GM23248 (cell line): Measurements from ENCODE around the gene SMIM31. TPM values are rescaled to one million over a fixed set of nuclear protein-coding genes. Genes with fewer than 3 reads are reported as not detected.

Experiments used
- DNase-seq: peaks from one replicate; pipeline ENCODE4 v3.0.0-alpha.2; 2015
- H2AFZ ChIP-seq: fragments of 200-600 bp; sonication (generic); 2 replicates; pipeline ENCODE4 v1.6.1; 2016; ENCODE audit warnings: antibody characterized with exemption
- H3F3A ChIP-seq: fragments of 200-600 bp; sonication (generic); 2 replicates; pipeline ENCODE4 v1.6.1; 2016; ENCODE audit warnings: mild to moderate bottlenecking, antibody characterized with exemption, mixed run types; ENCODE audit not compliant: insufficient read depth
- H3K27ac ChIP-seq: fragments of 200-600 bp; sonication (generic); 2 replicates; pipeline ENCODE4 v1.5.1; 2016; ENCODE audit warnings: mild to moderate bottlenecking
- H3K27me3 ChIP-seq: fragments of 200-600 bp; sonication (generic); replicated peaks from 2 replicates; pipeline ENCODE4 v1.6.1; 2016; ENCODE audit warnings: mild to moderate bottlenecking; ENCODE audit not compliant: insufficient read depth
- H3K36me3 ChIP-seq: fragments of 200-600 bp; sonication (generic); 2 replicates; pipeline ENCODE4 v1.6.1; 2016; ENCODE audit warnings: low read depth, mild to moderate bottlenecking
- H3K4me1 ChIP-seq: fragments of 200-600 bp; sonication (generic); 2 replicates; pipeline ENCODE4 v1.6.1; 2016; ENCODE audit warnings: mild to moderate bottlenecking; ENCODE audit not compliant: insufficient read depth
- H3K4me2 ChIP-seq: fragments of 200-600 bp; sonication (generic); one replicate; pipeline ENCODE4 v1.6.1; 2016; ENCODE audit warnings: mild to moderate bottlenecking; ENCODE audit not compliant: unreplicated experiment
- H3K4me3 ChIP-seq: fragments of 200-600 bp; sonication (generic); 2 replicates; pipeline ENCODE4 v1.5.1; 2016; ENCODE audit warnings: mild to moderate bottlenecking
- H3K79me2 ChIP-seq: fragments of 200-600 bp; sonication (generic); 2 replicates; pipeline ENCODE4 v1.6.1; 2016; ENCODE audit warnings: mild to moderate bottlenecking; ENCODE audit not compliant: insufficient read depth
- H3K9ac ChIP-seq: fragments of 200-600 bp; sonication (generic); 2 replicates; pipeline ENCODE4 v1.6.1; 2016; ENCODE audit warnings: mild to moderate bottlenecking
- H3K9me2 ChIP-seq: fragments of 200-600 bp; sonication (generic); 2 replicates; pipeline ENCODE4 v1.6.1; 2016; ENCODE audit warnings: mixed run types, mild to moderate bottlenecking, moderate library complexity; ENCODE audit not compliant: insufficient read depth
- H3K9me3 ChIP-seq: fragments of 200-600 bp; sonication (generic); one replicate; pipeline ENCODE4 v1.6.1; 2017; ENCODE audit warnings: low read depth
- H4K20me1 ChIP-seq: fragments of 200-600 bp; sonication (generic); 2 replicates; pipeline ENCODE4 v1.6.0; 2016; ENCODE audit not compliant: insufficient read depth
- EZH2 ChIP-seq: fragments of 200-600 bp; sonication (generic); IDR thresholded peaks from 2 replicates; pipeline ENCODE4 v1.6.1; 2018; ENCODE audit warnings: antibody characterized with exemption, mild to moderate bottlenecking; ENCODE audit not compliant: insufficient read depth, poor library complexity, severe bottlenecking
- EZH2phosphoT487 ChIP-seq: fragments of 200-600 bp; sonication (generic); IDR thresholded peaks from 2 replicates; pipeline ENCODE4 v1.6.1; 2018; ENCODE audit warnings: antibody characterized with exemption, moderate library complexity, mild to moderate bottlenecking, low read depth; ENCODE audit not compliant: insufficient read depth
- WGBS, 2 experiments: methylation state at CpG; one replicate each; pipeline ENCODE4 v1.1.6; 2015 to 2017; ENCODE audit warnings: low lambda C conversion rate in 2 of 2, low coverage in 1 of 2; ENCODE audit errors: missing lambda C conversion rate in 2 of 2; 5-methylcytosine and 5-hydroxymethylcytosine counted together
- in situ Hi-C: fragments of 300-500 bp; cut with MboI; formaldehyde crosslinking; loops from 2 replicates; pipeline ENCODE4 v1.15.0; 2020
- polyA plus RNA-seq: library from polyadenylated mRNA; unstranded; fragments of >200 nt; fragmentation: Nextera tagmentation; extraction: Ambion mirVana; gene quantifications from 2 replicates; pipeline ENCODE4 v1.2.1, GENCODE V29; 2016
- total RNA-seq: library from RNA; depleted of rRNA; stranded (reverse); fragments of >200 nt; shearing (Covaris generic); gene quantifications from 2 replicates; pipeline ENCODE4 v1.2.3, GENCODE V29; 2014

SMIM31 gene
- total and polyA plus RNA-seq, 2 experiments from 2014 or later: not detected

GRCh38 chr4:164780839-164781238 lies 26.9 kb downstream of the SMIM31 start:
- H4K20me1 ChIP-seq: no peaks in the 10 kb centered on the region
- H3K36me3 ChIP-seq: no peaks in the 10 kb centered on the region
- no peaks in the 10 kb centered on the region for H3K79me2 ChIP-seq
- no peak overlapping the region for H3K4me3 ChIP-seq
- H3K4me2 ChIP-seq: no peak overlapping the region
- no peak for DNase-seq
- H3K9me3 ChIP-seq: no peaks in the 10 kb centered on the region
- no peak overlapping the region for H3K27ac ChIP-seq
- TF ChIP-seq EZH2phosphoT487: no peak
- no peak for TF ChIP-seq EZH2
- in situ Hi-C loops: loop anchor here (10.0 kb wide), 1 partner anchor 314 kb away; no protein-coding TSS in a partner anchor
- WGBS, 2 experiments: 75 to 80% methylated on average over 3 of the region's 3 CpGs
- H3K4me1 ChIP-seq: peaks cover 21% of the 10 kb centered on the region
- H3F3A ChIP-seq: peaks cover 16% of the 10 kb centered on the region
- H3K9ac ChIP-seq: no peak overlapping the region
- no peak overlapping the region for H2AFZ ChIP-seq
- no peaks in the 10 kb centered on the region for H3K27me3 ChIP-seq
- H3K9me2 ChIP-seq: no peaks in the 10 kb centered on the region

DNA sequence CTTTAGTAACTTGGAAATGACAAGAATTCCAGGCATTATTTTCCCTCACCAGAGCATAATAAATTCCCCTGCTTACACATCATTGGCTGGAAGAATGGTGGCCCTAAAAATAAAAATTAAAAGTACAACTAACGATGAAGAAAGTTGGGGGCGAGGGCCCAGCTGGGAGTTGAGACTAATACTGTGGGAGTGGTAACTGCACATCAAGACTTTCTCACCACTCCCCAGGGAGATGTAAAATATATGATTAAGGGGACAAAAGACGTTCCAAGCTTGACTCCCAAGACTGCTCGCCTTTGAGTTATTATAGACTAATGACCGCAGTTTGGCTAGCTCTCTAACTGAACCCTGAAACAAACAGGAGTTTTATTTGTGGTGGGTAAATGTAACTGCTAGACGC lies 30.0 kb downstream of the SMIM31 start:
- peaks cover 7% of the 10 kb centered on the region for H3F3A ChIP-seq
- H3K4me1 ChIP-seq: peaks cover 7% of the 10 kb centered on the region
- no peak for DNase-seq
- WGBS, 2 experiments: 55 to 64% methylated on average over 6 of the region's 6 CpGs
- no peak overlapping the region for H3K4me3 ChIP-seq
- in situ Hi-C loops: loop anchor here (10.0 kb wide), 1 partner anchor 311 kb away; no protein-coding TSS in a partner anchor
- H3K36me3 ChIP-seq: no peaks in the 10 kb centered on the region
- H3K9me2 ChIP-seq: no peaks in the 10 kb centered on the region
- TF ChIP-seq EZH2: no peak
- no peak for TF ChIP-seq EZH2phosphoT487
- no peaks in the 10 kb centered on the region for H4K20me1 ChIP-seq
- 0 out of 2 replicates have a peak overlapping the region, but pooled peaks have one; percentile 22 for H2AFZ ChIP-seq
- no peaks in the 10 kb centered on the region for H3K27me3 ChIP-seq
- H3K79me2 ChIP-seq: no peaks in the 10 kb centered on the region
- H3K27ac ChIP-seq: no peak overlapping the region
- H3K9me3 ChIP-seq: no peaks in the 10 kb centered on the region
- no peak overlapping the region for H3K9ac ChIP-seq
- H3K4me2 ChIP-seq: no peak overlapping the region

- in situ Hi-C loops: loop anchor here (10.0 kb wide), 1 partner anchor 306 kb away; no protein-coding TSS in a partner anchor
- Histone ChIP-seq H3K27me3 (no peaks in the 10 kb centered on the region), H2AFZ (no peak overlapping the region), H3K9ac (no peak overlapping the region), H4K20me1 (no peaks in the 10 kb centered on the region), H3K27ac (no peak overlapping the region), H3K9me2 (no peaks in the 10 kb centered on the region), H3K9me3 (no peaks in the 10 kb centered on the region), H3K4me3 (no peak overlapping the region), H3K36me3 (no peaks in the 10 kb centered on the region), H3K4me1 (no peaks in the 10 kb centered on the region), H3K79me2 (no peaks in the 10 kb centered on the region), H3K4me2 (no peak overlapping the region), H3F3A (no peaks in the 10 kb centered on the region)
- no peak for DNase-seq
- WGBS, 2 experiments: 85 to 97% methylated on average over 1 of the region's 1 CpG
- TF ChIP-seq EZH2phosphoT487 (no peak), EZH2 (no peak)
Measured at GRCh38 chr4:164789047-164789446, 35.1 kb downstream of the SMIM31 start.

- H3K27me3 ChIP-seq: no peaks in the 10 kb centered on the region
- H3K4me1 ChIP-seq: no peaks in the 10 kb centered on the region
- no peaks in the 10 kb centered on the region for H3K36me3 ChIP-seq
- in situ Hi-C loops: no loop called here
- H3K9me2 ChIP-seq: no peaks in the 10 kb centered on the region
- no peak overlapping the region for H3K9ac ChIP-seq
- TF ChIP-seq EZH2phosphoT487 (no peak), EZH2 (no peak)
- no peak overlapping the region for H2AFZ ChIP-seq
- no peaks in the 10 kb centered on the region for H3K79me2 ChIP-seq
- H4K20me1 ChIP-seq: no peaks in the 10 kb centered on the region
- DNase-seq: no peak
- no peak overlapping the region for H3K27ac ChIP-seq
- H3K4me2 ChIP-seq: no peak overlapping the region
- no peak overlapping the region for H3K4me3 ChIP-seq
- H3F3A ChIP-seq: no peaks in the 10 kb centered on the region
- no peaks in the 10 kb centered on the region for H3K9me3 ChIP-seq
Measured at GRCh38 chr4:164790249-164790648, 36.3 kb downstream of the SMIM31 start.

DNA sequence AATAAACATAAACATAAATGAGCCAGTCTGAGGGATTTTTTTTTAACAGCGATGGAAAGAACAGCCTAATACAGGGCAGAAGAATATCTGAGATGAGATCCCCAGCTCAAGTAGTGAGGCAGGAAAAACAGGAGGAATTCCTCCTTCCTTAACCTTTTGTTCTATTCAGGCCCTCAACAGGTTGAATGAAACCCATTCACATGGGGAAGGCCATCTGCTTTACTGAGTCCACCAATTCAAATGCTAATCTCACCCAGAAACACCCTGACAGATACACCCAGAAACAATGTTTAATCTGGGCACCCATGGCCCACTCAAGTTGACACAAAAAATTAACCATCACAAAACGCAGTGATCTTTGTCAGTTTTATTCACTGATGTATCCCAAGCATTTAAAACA lies 45.5 kb downstream of the SMIM31 start:
- Histone ChIP-seq H3K27ac (no peak overlapping the region), H3K4me1 (no peaks in the 10 kb centered on the region), H3K4me3 (no peak overlapping the region), H3K79me2 (no peaks in the 10 kb centered on the region), H3K27me3 (no peaks in the 10 kb centered on the region), H3K9me3 (no peaks in the 10 kb centered on the region), H3K9me2 (no peaks in the 10 kb centered on the region), H3K4me2 (no peak overlapping the region), H4K20me1 (no peaks in the 10 kb centered on the region), H3K9ac (no peak overlapping the region), H3F3A (no peaks in the 10 kb centered on the region), H2AFZ (no peak overlapping the region), H3K36me3 (no peaks in the 10 kb centered on the region)
- no peak for DNase-seq
- no peak for TF ChIP-seq EZH2
- WGBS, 2 experiments: 40 to 42% methylated on average over 2 of the region's 2 CpGs
- in situ Hi-C loops: no loop called here
